GM18502 (cell line): ENCODE measurements around the gene CCDC89.
A peak's percentile ranks its signal among the peaks of the same experiment; 100 is the strongest.
"Not testable (repeated sequence)": the region's sequence is repeated elsewhere in the genome, so short reads cannot be mapped to it uniquely, and the experiment has no call there.

Experiments
- ATAC-seq: cut with Tn5 transposase; IDR thresholded peaks from one replicate; pipeline ENCODE4 v1.9.1; 2021; ENCODE audit warnings: mild to moderate bottlenecking; ENCODE audit not compliant: unreplicated experiment, poor library complexity

CCDC89 gene

GRCh38 chr11:85695546-85695945, 9.6 kb upstream of the CCDC89 start:
- ATAC-seq = no peak

GRCh38 chr11:85694385-85694980, 8.5 kb upstream of the CCDC89 start:
- ATAC-seq = no peak

GRCh38 chr11:85685125-85685819, 723 bp downstream of the CCDC89 start:
- no peak for ATAC-seq

GRCh38 chr11:85682330-85683305, 3.4 kb downstream of the CCDC89 start:
- no peak for ATAC-seq

- no peak for ATAC-seq
Measured at GRCh38 chr11:85680897-85681296, 5.1 kb downstream of the CCDC89 start.

- ATAC-seq = no peak
Measured at GRCh38 chr11:85679576-85679975, 6.4 kb downstream of the CCDC89 start.

- ATAC-seq = no peak
Measured at GRCh38 chr11:85673393-85673792, 12.6 kb downstream of the CCDC89 start.

GRCh38 chr11:85672105-85672902, 13.7 kb downstream of the CCDC89 start:
- no peak for ATAC-seq

- not testable (repeated sequence) for ATAC-seq
Measured at GRCh38 chr11:85670949-85671663, 14.9 kb downstream of the CCDC89 start.

- no peak for ATAC-seq
Measured at GRCh38 chr11:85668157-85668556, 17.8 kb downstream of the CCDC89 start.

GRCh38 chr11:85666687-85667086, 19.3 kb downstream of the CCDC89 start:
- ATAC-seq = no peak

GRCh38 chr11:85665733-85666132, 20.3 kb downstream of the CCDC89 start:
- ATAC-seq = no peak

GRCh38 chr11:85664615-85665481, 21.1 kb downstream of the CCDC89 start, which contains the start of gene CREBZF:
TSS of gene CREBZF (minus strand) at chr11:85665129. CDS start at chr11:85664875, 254 bp downstream.
- peak; percentile 91 for ATAC-seq

GRCh38 chr11:85663753-85664614, 22.0 kb downstream of the CCDC89 start:
- ATAC-seq = peak; percentile 72

GRCh38 chr11:85663080-85663752, 22.8 kb downstream of the CCDC89 start:
- no peak for ATAC-seq

GRCh38 chr11:85661972-85662664, 23.9 kb downstream of the CCDC89 start:
- no peak for ATAC-seq
